ENCODE measurements around the gene PWWP2A.
"Not testable (repeated sequence)": the region's sequence is repeated elsewhere in the genome, so short reads cannot be mapped to it uniquely, and the experiment has no call there.

The PWWP2A gene

DNA sequence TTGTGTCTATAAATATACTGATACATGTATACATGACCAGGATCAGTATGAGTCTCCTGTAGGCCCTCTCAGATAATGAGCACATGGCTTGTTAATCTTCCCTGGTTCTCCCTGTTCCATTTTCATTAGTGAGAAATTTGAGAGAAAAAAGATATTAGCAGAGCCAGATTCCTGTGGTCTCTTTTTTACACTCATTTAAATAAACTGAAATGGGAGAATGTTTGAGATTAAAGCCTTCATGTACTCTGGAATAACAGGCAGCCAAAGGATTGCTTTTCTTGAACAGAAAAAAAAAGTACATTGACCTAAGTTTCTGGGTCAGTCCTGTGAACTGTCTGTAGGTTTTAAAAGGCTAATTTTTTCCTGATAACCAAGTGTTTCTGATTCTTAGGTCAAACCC is 44.2 kb downstream of the PWWP2A start:
- FAIRE-seq: no peak

DNA sequence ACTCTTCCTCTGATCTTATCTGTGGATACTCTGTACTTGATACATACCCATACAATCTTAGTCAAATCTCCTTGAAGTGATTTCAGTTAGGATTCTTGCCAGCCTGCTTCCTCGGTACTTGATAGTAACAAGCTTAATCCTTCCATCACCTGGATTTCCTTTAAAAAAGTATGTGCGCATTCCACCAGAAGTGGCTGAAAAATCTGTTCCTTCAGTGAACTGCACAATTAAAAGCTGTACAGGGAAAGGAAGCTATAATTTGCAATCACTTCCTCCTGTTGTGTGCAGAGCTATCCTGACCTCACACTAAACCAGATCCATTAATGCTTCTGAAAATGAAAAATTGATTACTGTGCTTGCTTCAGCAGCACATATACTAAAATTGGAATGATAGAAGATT is 47.3 kb downstream of the PWWP2A start:
- no peak for FAIRE-seq

DNA sequence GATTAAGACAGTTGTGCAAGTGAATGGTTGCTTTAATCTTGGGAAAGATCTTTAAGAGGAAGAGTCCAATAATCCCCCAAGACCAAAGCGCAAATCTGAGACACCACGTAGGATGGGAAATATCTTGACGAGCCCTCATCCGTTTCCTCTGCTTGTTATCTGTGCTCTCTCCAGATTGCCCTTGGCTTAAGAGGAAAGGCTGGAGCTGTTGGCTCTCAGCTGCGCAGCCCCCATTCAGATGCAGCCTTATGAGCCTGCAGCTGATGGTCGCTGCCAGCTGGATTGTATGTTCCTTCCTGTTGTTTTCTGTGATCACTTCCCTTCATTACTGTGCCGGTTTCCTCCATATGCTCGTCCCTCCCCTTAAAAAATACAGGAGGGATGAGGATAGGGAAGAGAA is 47.7 kb downstream of the PWWP2A start:
- no peak for FAIRE-seq

DNA sequence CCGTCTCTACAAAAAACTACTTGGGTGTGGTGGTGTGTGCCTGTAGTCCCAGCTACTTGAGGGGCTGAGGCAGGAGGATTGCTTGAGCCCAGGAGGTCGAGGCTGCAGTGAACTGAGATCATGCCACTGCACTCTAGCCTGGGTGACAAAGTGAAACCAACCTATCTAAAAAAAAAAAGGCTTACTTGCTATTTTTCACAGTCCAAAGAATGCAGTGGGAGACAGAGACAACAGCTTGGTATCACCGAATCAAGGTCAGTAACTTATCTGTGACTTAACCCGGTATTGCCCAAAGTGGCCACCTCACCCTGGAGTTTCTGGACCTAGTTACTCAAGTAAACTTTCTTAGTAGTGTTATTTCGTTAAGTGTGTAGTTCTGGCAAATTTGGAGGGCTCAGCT is 50.1 kb downstream of the PWWP2A start:
- not testable (repeated sequence) for FAIRE-seq

DNA sequence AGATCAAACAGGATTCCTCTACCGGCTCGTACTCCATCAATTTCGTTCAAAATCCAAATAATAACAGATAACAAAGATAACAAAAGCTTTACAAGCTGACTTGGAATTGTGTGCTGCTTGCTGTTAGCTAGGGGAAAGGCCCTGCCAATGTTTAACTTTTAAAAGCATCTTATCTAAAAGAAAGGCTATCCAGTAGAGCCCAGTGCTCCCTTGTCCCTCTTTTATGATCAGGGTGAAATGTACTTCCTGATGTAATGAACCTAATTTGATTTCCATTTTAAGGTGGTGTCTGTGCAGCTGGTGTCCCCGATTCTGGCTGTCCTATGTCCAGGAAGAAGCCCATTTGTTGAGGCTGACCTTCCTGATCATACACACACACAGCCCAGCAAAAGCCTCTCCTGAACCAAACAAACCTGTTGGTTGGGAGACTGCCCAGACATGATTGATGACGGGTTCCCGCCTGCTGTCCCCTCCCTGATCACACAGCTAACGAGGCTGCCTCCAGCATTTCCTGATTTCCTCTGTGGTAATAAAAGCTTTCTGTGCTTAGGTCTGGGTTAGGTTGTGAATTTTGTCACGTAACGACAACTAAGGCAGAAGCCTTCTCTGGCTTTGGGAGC is 54.1 kb downstream of the PWWP2A start:
- FAIRE-seq: no peak

DNA sequence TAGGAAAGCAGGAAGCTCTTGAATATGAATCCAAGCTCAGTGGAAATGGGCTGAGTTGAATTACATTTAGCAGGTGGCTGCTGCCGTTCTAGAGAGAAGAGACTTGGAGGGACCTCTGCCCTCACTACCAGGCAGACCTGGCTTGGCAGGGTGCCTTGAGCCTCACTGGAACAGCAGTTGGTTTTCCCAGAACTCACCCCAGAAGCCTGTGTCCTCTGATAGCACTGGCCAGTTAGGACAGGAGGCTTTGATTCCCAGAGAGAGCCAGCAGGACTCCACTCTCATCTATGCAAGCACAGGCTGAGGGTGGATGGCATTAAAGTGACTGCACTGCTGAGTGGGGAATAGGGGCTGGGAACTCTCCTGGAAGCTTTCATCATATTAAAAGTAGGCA is 54.8 kb downstream of the PWWP2A start:
- no peak for FAIRE-seq

DNA sequence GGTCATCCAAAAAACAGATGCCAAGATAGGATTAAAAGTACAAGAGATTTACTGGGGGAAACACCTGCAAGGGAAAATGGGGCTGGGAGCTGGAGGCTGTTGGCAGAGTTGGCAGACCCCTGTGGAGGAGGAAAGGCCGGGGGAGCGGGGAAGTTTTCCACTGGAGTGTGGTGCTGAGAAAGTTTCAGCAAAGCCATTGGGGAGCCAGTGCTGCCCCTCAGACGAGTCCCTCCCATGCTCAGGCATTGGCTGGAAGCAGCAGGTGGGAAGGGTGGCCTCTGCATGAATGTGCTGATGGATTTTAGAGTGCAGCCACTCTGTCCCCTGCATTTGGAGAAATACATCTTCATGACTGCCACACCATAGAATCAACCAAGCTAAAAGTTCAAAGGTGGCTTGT is 57.5 kb downstream of the PWWP2A start:
- FAIRE-seq: no peak

DNA sequence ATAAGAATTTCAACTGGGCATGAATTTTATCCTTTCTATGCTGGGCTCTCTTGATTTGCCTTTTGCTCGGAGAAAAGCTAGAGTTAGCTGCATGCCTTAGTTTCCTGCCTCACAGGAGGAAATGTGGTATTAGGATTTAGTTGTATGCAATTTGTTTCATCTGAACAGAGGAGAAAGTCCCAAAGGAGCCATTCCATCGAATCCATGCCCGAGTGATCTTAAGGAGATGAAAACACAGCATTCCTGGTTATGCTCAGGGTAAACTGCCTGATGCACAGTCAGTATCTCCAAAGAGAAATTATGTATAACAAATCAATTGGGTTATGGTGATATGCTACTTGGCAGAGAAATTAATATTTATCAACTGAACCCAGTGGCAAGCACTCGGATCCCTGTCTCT is 59.2 kb downstream of the PWWP2A start:
- FAIRE-seq: no peak

DNA sequence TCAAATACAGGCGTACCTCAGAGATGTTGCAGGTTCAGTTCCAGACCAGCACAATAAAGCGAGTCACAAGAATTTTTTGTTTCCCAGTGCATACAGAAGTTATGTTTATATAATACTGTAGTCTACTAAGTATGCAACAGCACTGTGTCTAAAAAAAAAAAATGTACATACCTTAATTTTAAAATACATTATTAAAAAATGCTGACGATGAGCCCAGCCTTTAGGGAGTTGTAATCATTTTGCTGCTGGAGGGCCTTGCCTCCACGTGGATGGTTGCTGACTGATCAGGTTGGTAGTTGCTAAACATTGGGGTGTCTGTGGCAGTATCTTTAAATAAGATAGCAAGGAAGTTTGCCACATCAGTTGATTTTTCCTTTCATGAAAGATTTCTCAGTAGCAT is 62.0 kb downstream of the PWWP2A start:
- no peak for FAIRE-seq

DNA sequence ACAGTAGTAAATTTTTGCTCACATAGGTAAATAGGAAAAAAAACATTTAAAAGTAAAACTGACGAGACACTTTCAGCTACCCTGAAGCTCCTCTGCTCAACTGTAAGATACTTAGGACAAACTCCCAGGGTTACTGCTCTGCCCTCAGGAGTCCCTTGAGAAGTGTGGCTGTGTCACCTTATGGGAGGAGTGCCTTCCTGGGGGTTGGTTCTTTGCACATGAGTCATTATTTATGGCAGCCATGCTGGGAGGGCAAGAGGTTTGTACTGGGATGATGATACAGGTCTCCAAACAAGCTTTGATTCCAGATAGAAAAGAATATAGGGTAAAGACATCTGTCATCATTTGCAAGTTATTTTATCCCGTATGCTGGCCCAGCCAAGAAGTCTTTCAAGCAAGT is 64.4 kb downstream of the PWWP2A start:
- no peak for FAIRE-seq

DNA sequence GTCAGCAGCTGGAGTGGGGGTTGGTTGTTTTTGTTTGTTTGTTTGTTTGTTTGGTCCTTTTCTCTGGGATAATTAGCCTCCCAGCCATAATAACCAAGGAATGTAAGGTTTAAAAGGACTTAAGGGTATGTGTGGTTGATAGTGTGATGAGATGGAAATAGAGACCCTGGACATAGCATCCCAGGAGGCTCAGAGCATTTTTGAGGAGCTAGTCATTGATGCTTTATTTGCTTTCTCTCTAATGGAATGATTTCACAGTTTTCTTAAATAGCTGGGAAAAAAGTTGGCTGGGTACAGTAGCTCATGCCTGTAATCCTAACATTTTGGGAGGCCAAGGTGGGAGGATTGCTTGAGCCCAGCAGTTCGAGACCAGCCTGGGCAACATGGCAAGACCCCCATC is 65.2 kb downstream of the PWWP2A start:
- FAIRE-seq: no peak

DNA sequence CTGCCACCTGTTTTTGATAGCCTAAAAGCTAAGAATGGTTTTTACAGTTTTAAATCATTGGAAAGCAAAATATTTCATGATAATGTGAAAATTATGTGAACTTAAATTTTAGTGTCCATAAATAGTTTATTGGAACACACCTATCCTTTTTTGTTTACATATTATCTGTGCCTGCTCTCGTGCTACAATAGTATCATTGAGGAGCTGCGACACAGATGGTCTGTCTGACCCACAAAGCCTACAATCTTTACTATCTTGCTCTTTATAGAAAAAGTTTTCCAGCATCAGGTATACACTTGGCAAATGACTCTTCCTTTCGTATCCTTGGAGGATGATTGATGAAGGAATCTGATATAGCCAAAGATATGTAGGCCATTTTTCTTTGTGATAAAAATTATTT is 70.2 kb downstream of the PWWP2A start:
- no peak for FAIRE-seq

DNA sequence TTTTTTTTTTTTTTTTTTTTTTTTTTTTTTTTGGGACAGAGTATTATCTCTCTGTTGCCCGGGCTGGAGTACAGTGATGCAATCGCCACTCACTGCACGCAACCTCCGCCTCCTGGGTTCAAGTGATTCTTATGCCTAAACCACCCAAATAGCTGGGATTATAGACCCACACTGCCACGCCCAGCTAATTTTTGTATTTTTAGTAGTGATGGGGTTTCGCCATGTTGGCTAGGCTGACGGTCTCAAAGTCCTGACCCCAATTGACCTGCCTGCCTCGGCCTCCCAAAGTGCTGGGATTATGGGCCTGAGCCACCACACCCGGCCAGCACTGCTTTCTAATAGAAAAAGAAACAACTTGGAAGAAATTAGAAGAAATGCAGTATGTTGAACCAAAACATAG is 71.1 kb downstream of the PWWP2A start:
- no peak for FAIRE-seq

DNA sequence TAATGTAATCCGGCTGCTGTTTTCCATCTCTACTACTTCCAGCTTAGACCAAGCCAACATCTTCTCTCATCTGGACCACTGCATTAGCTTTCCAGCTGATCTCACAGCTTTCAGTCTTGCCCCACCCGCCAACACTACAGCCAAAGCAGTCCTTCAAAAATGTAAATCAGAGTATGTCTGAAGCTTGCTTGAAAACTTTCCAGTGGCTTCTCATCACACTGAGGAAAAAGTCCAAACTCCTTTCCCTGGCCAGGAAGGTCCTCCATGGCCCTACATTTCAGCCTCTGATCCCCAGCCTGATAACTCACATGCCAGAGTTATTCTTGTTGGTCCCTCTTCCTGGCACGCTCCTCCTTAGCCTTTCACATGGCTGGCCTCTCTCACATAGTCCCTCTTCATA is 71.8 kb downstream of the PWWP2A start:
- no peak for FAIRE-seq

DNA sequence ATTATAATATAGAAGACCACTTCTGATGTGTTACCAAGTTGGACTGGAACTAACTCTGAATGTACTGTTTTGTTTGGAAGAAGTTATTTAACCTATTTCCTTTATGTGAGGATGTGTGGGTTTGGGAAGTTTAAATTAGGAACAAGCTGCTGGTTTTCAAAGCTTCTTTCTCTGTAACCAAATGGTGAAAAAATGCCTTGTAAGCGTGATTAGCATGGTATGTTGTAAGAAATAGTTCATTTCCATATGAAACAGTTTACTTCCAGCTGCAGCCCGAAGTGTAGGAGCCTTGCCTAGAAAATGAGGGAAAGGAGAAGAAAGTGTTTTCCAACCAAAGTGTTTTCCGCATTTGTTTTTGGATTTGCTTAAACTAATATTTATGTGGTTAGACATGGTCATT is 74.3 kb downstream of the PWWP2A start:
- FAIRE-seq: no peak

DNA sequence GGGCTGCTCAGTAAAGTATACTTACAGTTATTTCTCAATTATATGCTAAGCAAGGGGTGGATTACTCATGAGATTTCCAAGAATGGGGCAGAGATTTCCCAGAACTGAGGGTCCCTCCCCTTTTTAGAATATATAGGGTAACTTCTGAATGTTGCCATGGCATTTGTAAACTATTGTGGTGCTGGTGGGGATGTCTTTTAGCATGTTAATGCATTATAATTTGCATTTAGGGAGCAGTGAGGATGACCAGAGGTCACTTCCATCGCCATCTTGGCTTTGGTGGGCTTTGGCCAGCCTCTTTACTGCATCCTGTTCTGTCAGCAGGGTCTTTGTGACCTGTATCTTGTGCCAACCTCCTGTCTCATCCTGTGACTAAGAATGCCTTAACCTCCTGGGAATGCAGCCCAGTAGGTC is 74.9 kb downstream of the PWWP2A start:
- no peak for FAIRE-seq

DNA sequence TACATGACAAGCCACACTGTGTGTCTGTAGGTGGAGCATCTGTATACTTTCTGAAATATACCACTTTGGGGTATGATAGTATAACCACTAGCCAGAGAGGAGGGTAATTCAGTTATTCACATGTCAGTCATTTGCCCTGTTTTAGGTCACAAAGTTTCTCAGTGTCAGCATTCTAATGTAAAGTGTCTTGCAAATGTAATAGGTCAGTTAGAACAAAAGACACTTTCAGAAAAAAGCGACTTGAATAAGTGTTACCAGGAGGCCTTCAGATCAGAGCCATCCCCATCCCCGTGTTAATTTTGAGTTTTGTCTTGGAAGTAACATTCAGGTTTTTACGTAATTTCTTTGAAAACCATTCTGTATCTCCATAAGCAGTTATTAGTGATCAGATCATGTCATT is 76.6 kb downstream of the PWWP2A start:
- FAIRE-seq: no peak

All from TTC549 (cell line).